CD8-positive, alpha-beta memory T cell (primary cell): ENCODE data around the gene TXK. TPM values are rescaled to one million over a fixed set of nuclear protein-coding genes. Genes with fewer than 3 reads are reported as not detected.

Experiments used
- CTCF ChIA-PET: fragments of 350-600 bp; sonication (Branson Sonifier 250); formaldehyde crosslinking; loops from one replicate; lab custom pipeline; 2021; ENCODE audit warnings: antibody characterized with exemption; lab: Charles Lee
- POLR2A ChIA-PET: fragments of 350-600 bp; sonication (Branson Sonifier 250); formaldehyde crosslinking; loops from one replicate; lab custom pipeline; 2021; ENCODE audit warnings: antibody characterized with exemption; lab: Charles Lee
- DNase-seq, 5 donors: peaks; one replicate each; pipeline versions ENCODE4 v3.0.0 to v3.0.0-alpha.2; 2020 to 2022; ENCODE audit warnings: mixed read lengths in 1 of 5
- H3K27ac ChIP-seq: one replicate; pipeline ENCODE4 v1.7.0; 2013; ENCODE audit warnings: low read depth, mild to moderate bottlenecking, low read length, moderate library complexity
- H3K27me3 ChIP-seq: 2 replicates; pipeline ENCODE4 v1.7.0; 2013; ENCODE audit warnings: low read length, mild to moderate bottlenecking; ENCODE audit not compliant: insufficient read depth, poor library complexity, severe bottlenecking
- H3K36me3 ChIP-seq: 2 replicates; pipeline ENCODE4 v1.7.0; 2013; ENCODE audit warnings: mild to moderate bottlenecking, low read length, moderate library complexity; ENCODE audit not compliant: insufficient read depth
- H3K4me1 ChIP-seq: 2 replicates; pipeline ENCODE4 v1.7.0; 2013; ENCODE audit warnings: mild to moderate bottlenecking, low read length, moderate library complexity; ENCODE audit not compliant: insufficient read depth
- H3K4me3 ChIP-seq: 2 replicates; pipeline ENCODE4 v1.7.0; 2013; ENCODE audit warnings: mild to moderate bottlenecking, low read length
- H3K9me3 ChIP-seq: 2 replicates; pipeline ENCODE4 v1.7.0; 2013; ENCODE audit warnings: mild to moderate bottlenecking, low read length
- H3K27ac Mint-ChIP-seq, 8 donors: one replicate each; pipeline ENCODE4 v1.8.0; 2020 to 2021; ENCODE audit warnings: mixed read lengths in 8 of 8, mild to moderate bottlenecking in 6 of 8, inconsistent platforms in 3 of 8, moderate library complexity in 3 of 8
- H3K27me3 Mint-ChIP-seq, 2 donors: one replicate each; pipeline ENCODE4 v1.8.0; 2020 to 2021; ENCODE audit warnings: mixed read lengths in 2 of 2, mild to moderate bottlenecking in 1 of 2, moderate library complexity in 1 of 2
- H3K36me3 Mint-ChIP-seq, 3 donors: one replicate each; pipeline ENCODE4 v1.8.0; 2020 to 2021; ENCODE audit warnings: mixed read lengths in 3 of 3, inconsistent platforms in 1 of 3, mild to moderate bottlenecking in 1 of 3
- H3K4me1 Mint-ChIP-seq, 3 donors: one replicate each; pipeline ENCODE4 v1.8.0; 2020 to 2021; ENCODE audit warnings: mixed read lengths in 3 of 3, inconsistent platforms in 1 of 3, mild to moderate bottlenecking in 1 of 3
- H3K4me3 Mint-ChIP-seq, 7 donors: one replicate each; pipeline ENCODE4 v1.8.0; 2020 to 2021; ENCODE audit warnings: mixed read lengths in 7 of 7, mild to moderate bottlenecking in 6 of 7, moderate library complexity in 4 of 7, inconsistent platforms in 2 of 7
- H3K9me3 Mint-ChIP-seq, 5 donors: one replicate each; pipeline ENCODE4 v1.8.0; 2020 to 2022; ENCODE audit warnings: mixed read lengths in 5 of 5, mild to moderate bottlenecking in 3 of 5, moderate library complexity in 2 of 5, inconsistent platforms in 1 of 5
- polyA plus RNA-seq: library from polyadenylated mRNA; unstranded; fragments of 300-500 nt; fragmentation: Illumina TruSeq; gene quantifications from one replicate; pipeline ENCODE4 v1.2.3, GENCODE V29; 2021
- total RNA-seq, 2 experiments: library from RNA; stranded (reverse); gene quantifications; one replicate each; pipeline ENCODE4 v1.2.3, GENCODE V29; 2021

TXK gene
- total and polyA plus RNA-seq, 3 experiments from 2014 or later, result 6.0 to 70.0 (median 6.4) TPM

DNA sequence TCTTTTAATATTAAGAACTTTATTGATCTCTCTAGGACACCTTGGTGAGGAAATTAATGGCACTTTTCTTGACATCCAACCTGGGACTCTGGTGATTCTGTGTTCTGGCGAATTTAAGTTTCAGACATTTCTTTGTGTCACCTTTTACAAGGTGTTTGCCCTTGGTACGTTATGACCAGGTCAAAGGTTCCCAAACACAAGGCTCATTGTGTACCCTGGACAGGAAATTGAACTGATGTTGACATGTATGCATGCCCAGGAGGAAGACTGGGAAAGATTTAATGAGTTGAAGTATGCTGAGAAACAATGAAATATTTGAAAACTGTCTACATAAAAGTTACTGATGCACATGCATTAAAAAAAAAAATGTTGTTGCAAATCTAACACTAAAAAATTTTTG is 95.4 kb downstream of the TXK start:
- Mint-ChIP-seq H3K27me3 (peaks cover 2 to 12% of the 10 kb centered on the region in 2 donors), H3K4me1 (peaks cover 7 to 18% (median 17%) of the 10 kb centered on the region in 3 donors)
- H3K4me1 ChIP-seq, result peaks cover 6% of the 10 kb centered on the region

DNA sequence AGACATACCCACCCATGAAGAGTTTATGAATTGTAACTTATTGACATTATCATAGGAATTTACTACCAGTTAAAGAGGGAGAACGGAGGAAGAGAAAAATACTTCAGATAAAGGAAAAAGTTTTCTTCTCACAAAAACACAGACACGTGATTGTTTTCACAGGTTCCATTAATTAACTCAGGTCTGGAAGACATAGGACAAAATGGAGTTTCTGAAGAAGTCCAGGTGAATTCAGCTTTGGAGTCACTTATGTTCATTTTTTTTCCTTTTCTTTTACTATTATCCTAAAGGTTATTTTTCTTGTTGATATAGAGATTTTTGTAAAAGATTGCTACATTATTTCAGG is 97.0 kb downstream of the TXK start:
- peaks cover 3 to 8% (median 5%) of the 10 kb centered on the region in 3 donors for H3K4me1 Mint-ChIP-seq
- H3K27ac Mint-ChIP-seq, result no peak overlapping the region
- no peaks in the 10 kb centered on the region for H3K9me3 ChIP-seq

More for the DNA sequence above, 95.4 kb downstream of the TXK start:
- Mint-ChIP-seq H3K36me3 (peaks cover 0 to 2% (median 0%) of the 10 kb centered on the region in 3 donors), H3K27ac (no peak overlapping the region), H3K9me3 (no peaks in the 10 kb centered on the region), H3K4me3 (no peak overlapping the region)
- POLR2A ChIA-PET, result no interaction called here
- Histone ChIP-seq H3K4me3 (no peak overlapping the region), H3K9me3 (no peaks in the 10 kb centered on the region), H3K36me3 (no peaks in the 10 kb centered on the region), H3K27me3 (peaks cover 5% of the 10 kb centered on the region), H3K27ac (no peak overlapping the region)
- CTCF ChIA-PET, result interaction anchor here (1.5 kb wide), 1 partner anchor 9 kb away, joined by 3 read pairs; no protein-coding TSS in a partner anchor
- no peak for DNase-seq

DNA sequence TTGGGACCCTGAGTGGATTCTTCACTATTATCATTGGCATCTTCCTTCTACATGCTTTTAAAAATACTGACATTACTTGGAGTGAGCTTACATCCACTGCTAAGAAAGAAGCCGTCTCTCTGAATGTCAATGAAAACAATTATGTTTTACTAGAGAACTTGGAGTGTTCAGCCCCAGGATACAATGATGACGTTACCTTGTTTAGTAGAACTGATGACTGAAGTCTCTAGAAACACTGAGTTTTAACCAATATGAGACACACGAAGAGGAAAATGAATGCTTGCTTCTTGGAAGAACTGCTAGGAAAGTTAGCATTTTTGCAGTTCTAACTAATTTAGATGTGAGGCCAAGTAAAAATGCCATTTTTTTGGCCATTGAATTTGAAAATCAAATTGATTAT is 98.1 kb downstream of the TXK start:
- no peaks in the 10 kb centered on the region for H3K9me3 ChIP-seq
- H3K27ac ChIP-seq, result no peak overlapping the region
- no peak for DNase-seq
- Mint-ChIP-seq H3K4me1 (peaks cover 3 to 5% (median 5%) of the 10 kb centered on the region in 3 donors), H3K27ac (no peak overlapping the region), H3K27me3 (peaks cover 4 to 5% of the 10 kb centered on the region in 2 donors), H3K36me3 (peaks cover 0 to 2% (median 0%) of the 10 kb centered on the region in 3 donors), H3K4me3 (no peak overlapping the region), H3K9me3 (no peaks in the 10 kb centered on the region)
- H3K27me3 ChIP-seq, result no peaks in the 10 kb centered on the region
- CTCF ChIA-PET, result interaction anchor here (0.7 to 4.6 kb wide), 5 partner anchors 8 to 50 kb away, joined by 3 to 40 read pairs (median 3); no protein-coding TSS in a partner anchor
- H3K36me3 ChIP-seq, result no peaks in the 10 kb centered on the region
- H3K4me3 ChIP-seq, result no peak overlapping the region
- POLR2A ChIA-PET, result no interaction called here
- H3K4me1 ChIP-seq, result no peaks in the 10 kb centered on the region

More for the DNA sequence above, 97.0 kb downstream of the TXK start:
- no peak for DNase-seq
- CTCF ChIA-PET, result interaction anchor here (1.6 kb wide), 1 partner anchor 19 kb away, joined by 3 read pairs; no protein-coding TSS in a partner anchor
- no peaks in the 10 kb centered on the region for H3K9me3 Mint-ChIP-seq
- no peak overlapping the region for H3K4me3 Mint-ChIP-seq
- Histone ChIP-seq H3K4me1 (no peaks in the 10 kb centered on the region), H3K4me3 (no peak overlapping the region), H3K27ac (no peak overlapping the region), H3K36me3 (no peaks in the 10 kb centered on the region), H3K27me3 (no peaks in the 10 kb centered on the region)
- POLR2A ChIA-PET, result no interaction called here
- H3K36me3 Mint-ChIP-seq, result peaks cover 0 to 2% (median 0%) of the 10 kb centered on the region in 3 donors
- peaks cover 2 to 12% of the 10 kb centered on the region in 2 donors for H3K27me3 Mint-ChIP-seq

DNA sequence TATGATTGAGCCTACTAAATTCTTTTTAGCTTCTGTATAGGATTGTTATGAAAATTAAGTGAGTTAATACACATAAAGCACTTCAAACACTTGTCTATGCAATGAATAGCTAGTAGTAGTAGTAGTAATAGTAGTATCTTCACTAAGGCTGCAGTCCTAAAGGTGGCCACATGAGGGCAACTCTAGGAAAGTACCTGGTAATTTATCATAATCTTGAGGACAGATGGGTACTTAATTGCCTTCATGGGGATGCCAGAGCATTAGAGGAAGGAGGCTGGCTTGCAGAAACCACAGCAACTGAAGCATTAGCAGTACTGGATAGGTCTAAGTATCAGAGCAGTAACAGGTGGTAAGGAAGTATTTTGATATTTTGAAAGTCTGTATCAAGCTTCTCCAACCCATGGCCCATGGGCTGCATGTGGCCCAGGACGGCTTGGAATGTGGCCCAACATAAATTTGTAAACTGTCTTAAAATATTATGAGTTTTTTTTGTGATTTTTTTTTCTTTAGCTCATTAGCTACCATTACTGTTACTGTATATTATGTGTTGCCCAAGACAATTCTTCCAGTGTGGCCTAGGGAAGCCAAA is 100.1 kb downstream of the TXK start:
- Mint-ChIP-seq H3K27ac (no peak overlapping the region), H3K4me3 (peak overlapping the region in 1 of 7 donors; percentile 20), H3K4me1 (peaks cover 3 to 7% (median 5%) of the 10 kb centered on the region in 3 donors), H3K9me3 (no peaks in the 10 kb centered on the region), H3K27me3 (peaks cover 0 to 5% of the 10 kb centered on the region in 2 donors), H3K36me3 (peaks cover 0 to 2% (median 0%) of the 10 kb centered on the region in 3 donors)
- no peaks in the 10 kb centered on the region for H3K4me1 ChIP-seq
- no peak overlapping the region for H3K4me3 ChIP-seq
- H3K27me3 ChIP-seq, result no peaks in the 10 kb centered on the region
- H3K36me3 ChIP-seq, result no peaks in the 10 kb centered on the region
- no peak overlapping the region for H3K27ac ChIP-seq
- ChIA-PET POLR2A (no interaction called here), CTCF (interaction anchor here (0.6 to 4.6 kb wide), 18 partner anchors 10 to 106 kb away, joined by 3 to 40 read pairs (median 4); no protein-coding TSS in a partner anchor)
- no peaks in the 10 kb centered on the region for H3K9me3 ChIP-seq
- peak; percentile 24 to 68 (median 46) for DNase-seq

DNA sequence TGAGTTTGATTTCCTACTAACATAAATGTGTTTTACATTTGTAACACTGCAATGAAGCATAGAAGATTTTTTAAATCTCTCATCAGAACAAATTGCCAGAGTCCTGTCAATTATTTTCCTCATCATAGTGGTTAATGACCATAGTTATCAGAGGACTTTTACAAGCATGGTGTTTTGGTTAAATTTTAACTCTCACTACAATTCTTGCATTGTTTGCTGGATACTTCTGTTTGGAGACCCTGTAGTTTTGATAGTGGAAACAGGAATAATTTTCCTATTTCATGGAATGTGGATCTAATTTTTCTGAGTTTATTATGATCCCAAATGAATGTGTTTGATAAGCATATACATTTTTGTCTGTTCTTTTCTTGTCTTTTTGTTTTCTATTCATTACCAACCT is 100.6 kb downstream of the TXK start:
- no peaks in the 10 kb centered on the region for H3K36me3 ChIP-seq
- no peaks in the 10 kb centered on the region for H3K9me3 ChIP-seq
- no peak for DNase-seq
- H3K27ac ChIP-seq, result no peak overlapping the region
- no peak overlapping the region for H3K4me3 Mint-ChIP-seq
- POLR2A ChIA-PET, result no interaction called here
- H3K4me1 ChIP-seq, result no peaks in the 10 kb centered on the region
- no peak overlapping the region for H3K27ac Mint-ChIP-seq
- no peak overlapping the region for H3K4me3 ChIP-seq
- H3K9me3 Mint-ChIP-seq, result no peaks in the 10 kb centered on the region
- peaks cover 3 to 12% (median 11%) of the 10 kb centered on the region in 3 donors for H3K4me1 Mint-ChIP-seq
- no peaks in the 10 kb centered on the region for H3K27me3 ChIP-seq
- peaks cover 0 to 5% of the 10 kb centered on the region in 2 donors for H3K27me3 Mint-ChIP-seq
- H3K36me3 Mint-ChIP-seq, result peaks cover 0 to 2% (median 0%) of the 10 kb centered on the region in 3 donors
- CTCF ChIA-PET, result interaction anchor here (0.6 to 4.6 kb wide), 13 partner anchors 9 to 107 kb away, joined by 3 to 40 read pairs (median 4); no protein-coding TSS in a partner anchor

DNA sequence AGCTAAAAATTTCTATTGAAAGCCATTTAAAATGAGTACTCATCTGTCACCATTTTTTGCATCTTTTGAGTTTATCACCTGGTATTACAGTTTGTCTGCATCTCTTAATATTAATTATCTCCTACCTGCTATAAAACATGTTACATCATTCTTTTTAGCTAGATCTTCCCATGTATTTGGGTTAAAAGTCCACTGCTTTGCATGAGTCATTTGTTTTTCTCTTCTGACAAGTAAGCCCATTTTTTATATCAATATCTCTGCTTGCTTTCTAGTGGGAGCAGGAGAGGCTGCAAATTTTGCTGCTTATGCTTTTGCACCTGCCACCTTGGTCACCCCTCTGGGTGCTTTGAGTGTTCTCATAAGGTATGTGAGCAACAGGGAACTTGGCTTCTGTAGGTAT is 101.3 kb downstream of the TXK start:
- Histone ChIP-seq H3K36me3 (no peaks in the 10 kb centered on the region), H3K4me3 (no peak overlapping the region), H3K4me1 (no peaks in the 10 kb centered on the region), H3K27ac (no peak overlapping the region), H3K27me3 (no peaks in the 10 kb centered on the region), H3K9me3 (no peaks in the 10 kb centered on the region)
- Mint-ChIP-seq H3K27me3 (peaks cover 0 to 3% of the 10 kb centered on the region in 2 donors), H3K4me1 (peaks cover 3 to 15% (median 14%) of the 10 kb centered on the region in 3 donors), H3K27ac (no peak overlapping the region), H3K4me3 (no peak overlapping the region), H3K36me3 (peaks cover 0 to 2% (median 0%) of the 10 kb centered on the region in 3 donors), H3K9me3 (no peaks in the 10 kb centered on the region)
- ChIA-PET CTCF (interaction anchor here (0.7 to 4.6 kb wide), 6 partner anchors 10 to 107 kb away, joined by 3 to 40 read pairs (median 8); no protein-coding TSS in a partner anchor), POLR2A (no interaction called here)
- no peak for DNase-seq

DNA sequence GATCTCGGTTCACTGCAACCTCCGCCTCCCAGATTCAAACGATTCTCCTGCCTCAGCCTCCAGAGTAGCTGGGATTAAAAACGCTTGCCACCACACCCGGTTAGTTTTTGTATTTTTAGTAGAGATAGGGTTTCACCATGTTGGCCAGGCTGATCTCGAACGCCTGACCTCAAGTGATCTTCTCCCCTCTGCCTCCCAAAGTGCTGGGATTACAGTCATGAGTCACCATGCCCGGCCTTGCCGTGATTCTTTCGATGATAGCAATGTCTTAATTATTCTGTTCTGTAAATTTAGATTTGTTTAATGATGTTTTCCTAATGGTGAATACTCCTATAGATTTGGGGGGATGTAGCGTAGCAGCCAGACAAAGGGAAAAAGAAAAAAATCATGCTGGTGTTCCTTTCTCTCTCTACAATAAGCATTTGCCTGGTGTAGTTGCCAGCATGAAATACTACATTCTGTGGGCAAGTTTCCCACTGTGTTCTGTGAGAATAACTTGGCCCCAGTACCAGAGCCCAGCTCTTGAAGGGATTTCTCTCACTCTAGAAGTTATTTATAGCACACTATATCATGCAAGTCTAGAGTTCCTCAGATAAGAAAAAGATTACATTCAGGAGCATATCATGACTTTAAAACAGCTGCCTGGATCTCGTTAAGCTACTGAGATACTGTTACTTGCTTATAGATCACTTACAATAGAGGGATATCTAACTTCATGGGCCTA is 102.1 kb downstream of the TXK start:
- DNase-seq, result no peak
- no peaks in the 10 kb centered on the region for H3K4me1 ChIP-seq
- H3K9me3 Mint-ChIP-seq, result no peaks in the 10 kb centered on the region
- no peak overlapping the region for H3K27ac Mint-ChIP-seq
- ChIA-PET CTCF (interaction anchor here (0.7 to 4.6 kb wide), 7 partner anchors 11 to 108 kb away, joined by 3 to 40 read pairs (median 6); no protein-coding TSS in a partner anchor), POLR2A (no interaction called here)
- no peaks in the 10 kb centered on the region for H3K36me3 ChIP-seq
- no peaks in the 10 kb centered on the region for H3K9me3 ChIP-seq
- H3K4me1 Mint-ChIP-seq, result peaks cover 3 to 15% (median 14%) of the 10 kb centered on the region in 3 donors
- H3K4me3 Mint-ChIP-seq, result no peak overlapping the region
- H3K27me3 Mint-ChIP-seq, result peaks cover 0 to 3% of the 10 kb centered on the region in 2 donors
- no peak overlapping the region for H3K4me3 ChIP-seq
- no peaks in the 10 kb centered on the region for H3K27me3 ChIP-seq
- no peak overlapping the region for H3K27ac ChIP-seq
- H3K36me3 Mint-ChIP-seq, result peaks cover 0 to under 1% (median 0%) of the 10 kb centered on the region in 3 donors
